Karpas-422 (cell line): ENCODE measurements around the gene TXN. TPM values are rescaled to one million over a fixed set of nuclear protein-coding genes. Genes with fewer than 3 reads are reported as not detected.
"Not testable (repeated sequence)": the region's sequence is repeated elsewhere in the genome, so short reads cannot be mapped to it uniquely, and the experiment has no call there.

ENCODE experiments used
- DNase-seq: peaks from one replicate; pipeline ENCODE4 v3.0.0-alpha.2; 2015
- H2AFZ ChIP-seq: fragments of 200-600 bp; sonication (generic); 2 replicates; pipeline ENCODE4 v1.6.1; 2014; ENCODE audit warnings: antibody characterized with exemption, low read length, mixed read lengths
- H3K27ac ChIP-seq: fragments of 200-600 bp; sonication (generic); 2 replicates; pipeline ENCODE4 v1.5.1; 2014; ENCODE audit warnings: mild to moderate bottlenecking, low read length, moderate library complexity
- H3K27me3 ChIP-seq: fragments of 200-600 bp; sonication (generic); 2 replicates; pipeline ENCODE4 v1.6.1; 2014; ENCODE audit warnings: low read length, mixed read lengths
- H3K36me3 ChIP-seq: fragments of 200-600 bp; sonication (generic); 2 replicates; pipeline ENCODE4 v1.6.1; 2014; ENCODE audit warnings: low read length, mixed read lengths; ENCODE audit not compliant: insufficient read depth
- H3K4me1 ChIP-seq: fragments of 200-600 bp; sonication (generic); 2 replicates; pipeline ENCODE4 v1.6.1; 2014; ENCODE audit warnings: mild to moderate bottlenecking, low read length, mixed read lengths
- H3K4me2 ChIP-seq: fragments of 200-600 bp; sonication (generic); 2 replicates; pipeline ENCODE4 v1.6.1; 2014; ENCODE audit warnings: low read length, low read depth, mild to moderate bottlenecking; ENCODE audit not compliant: poor library complexity, severe bottlenecking
- H3K4me3 ChIP-seq: fragments of 200-600 bp; sonication (generic); 2 replicates; pipeline ENCODE4 v1.5.1; 2014; ENCODE audit warnings: mild to moderate bottlenecking, antibody characterized with exemption, low read length, mixed read lengths
- H3K79me2 ChIP-seq: fragments of 200-600 bp; sonication (generic); 2 replicates; pipeline ENCODE4 v1.6.1; 2014; ENCODE audit warnings: mild to moderate bottlenecking, low read length, mixed read lengths
- H3K9ac ChIP-seq: fragments of 200-600 bp; sonication (generic); 2 replicates; pipeline ENCODE4 v1.6.0; 2014; ENCODE audit warnings: low read length
- H3K9me2 ChIP-seq: fragments of 200-600 bp; sonication (generic), shearing (Covaris generic); replicated peaks from 2 replicates; pipeline ENCODE4 v1.6.0; 2014; ENCODE audit warnings: mild to moderate bottlenecking, low read length, moderate library complexity; ENCODE audit not compliant: insufficient read depth
- H3K9me3 ChIP-seq: fragments of 300-700, 200-600 bp; sonication (generic); 2 replicates; pipeline ENCODE4 v1.6.1; 2014; ENCODE audit warnings: low read length, mixed read lengths
- H4K20me1 ChIP-seq: fragments of 200-600 bp; sonication (generic); 2 replicates; pipeline ENCODE4 v1.6.1; 2014; ENCODE audit warnings: mild to moderate bottlenecking, antibody characterized with exemption, low read length, low read depth; ENCODE audit not compliant: insufficient read depth
- total RNA-seq: library from RNA; depleted of rRNA; stranded (reverse); fragments of >200 nt; shearing (Covaris generic); gene quantifications from 2 replicates; pipeline ENCODE4 v1.2.3, GENCODE V29; 2014; ENCODE audit warnings: low replicate concordance

Gene TXN
- total RNA-seq, 1 experiment from 2014 or later = 292 TPM

DNA sequence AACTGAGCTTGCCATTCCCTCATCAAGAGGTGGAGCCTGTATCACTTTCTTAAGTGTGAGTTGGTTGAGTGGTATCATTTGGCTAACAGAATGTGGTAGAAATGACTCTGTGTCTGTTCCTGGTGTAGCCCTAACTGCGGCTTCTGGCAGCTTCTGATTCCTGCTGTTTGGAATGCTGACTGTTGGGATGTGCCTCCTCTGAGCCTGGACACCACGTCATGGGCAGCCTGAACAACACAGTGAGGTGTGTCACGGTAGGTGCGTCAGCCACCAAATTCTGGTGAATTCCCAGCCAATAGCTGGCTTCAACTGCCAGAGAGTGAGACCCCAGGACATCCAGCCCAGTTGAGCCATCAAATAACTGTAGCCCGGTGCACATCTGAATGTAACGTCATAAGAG lies 42.2 kb downstream of the TXN start:
- Histone ChIP-seq H3K9me2 (no peaks in the 10 kb centered on the region), H2AFZ (no peak overlapping the region), H3K9ac (no peak overlapping the region)

GRCh38 chr9:110213413-110214044 lies 42.8 kb downstream of the TXN start:
- H3K4me3 ChIP-seq = no peak overlapping the region
- H3K9ac ChIP-seq = no peak overlapping the region
- no peak for DNase-seq
- H3K27ac ChIP-seq = no peak overlapping the region
- H3K9me3 ChIP-seq = no peaks in the 10 kb centered on the region
- H2AFZ ChIP-seq = no peak overlapping the region
- no peaks in the 10 kb centered on the region for H3K79me2 ChIP-seq
- H3K4me1 ChIP-seq = no peaks in the 10 kb centered on the region
- no peaks in the 10 kb centered on the region for H3K9me2 ChIP-seq
- no peaks in the 10 kb centered on the region for H3K36me3 ChIP-seq
- no peak overlapping the region for H3K4me2 ChIP-seq
- H3K27me3 ChIP-seq = no peaks in the 10 kb centered on the region
- no peaks in the 10 kb centered on the region; the same call in 1 of the 2 replicates for H4K20me1 ChIP-seq

More for the DNA sequence above, 42.2 kb downstream of the TXN start:
- Histone ChIP-seq H3K4me2 (no peak overlapping the region), H3K4me1 (no peaks in the 10 kb centered on the region), H4K20me1 (no peaks in the 10 kb centered on the region; the same call in 1 of the 2 replicates), H3K27me3 (no peaks in the 10 kb centered on the region), H3K27ac (no peak overlapping the region), H3K4me3 (no peak overlapping the region), H3K79me2 (no peaks in the 10 kb centered on the region), H3K36me3 (no peaks in the 10 kb centered on the region), H3K9me3 (no peaks in the 10 kb centered on the region)
- no peak for DNase-seq

DNA sequence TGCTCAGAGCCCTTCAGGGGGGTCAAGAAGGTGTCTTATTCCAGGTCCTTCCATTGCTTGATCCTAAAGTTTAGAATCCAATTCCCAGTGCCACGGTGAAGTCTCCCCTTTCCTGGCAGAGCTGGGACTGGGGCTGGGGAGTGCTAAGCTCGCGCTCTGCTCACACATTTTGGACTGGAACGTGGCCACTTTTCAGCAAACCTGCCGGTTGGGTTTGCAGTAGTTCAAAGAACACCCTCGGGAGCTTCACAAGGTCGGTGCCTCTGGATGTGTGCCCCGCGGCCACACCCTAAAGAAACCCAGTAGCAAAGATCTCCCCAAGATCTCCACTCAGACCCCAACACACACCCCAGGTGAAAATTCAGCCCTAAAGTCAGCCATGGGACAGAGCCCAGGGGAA lies 48.3 kb downstream of the TXN start, which contains the start of gene C9orf152:
Gene C9orf152 (minus strand): TSS at position 129 of the 400 bp plus-strand sequence. CDS start 580 bp downstream, outside the sequence.
- DNase-seq = no peak
- no peak within 1 kb of the TSS for H3K9ac ChIP-seq
- H3K4me1 ChIP-seq = no peaks in the 10 kb centered on the region
- no peaks in the 10 kb centered on the region for H3K79me2 ChIP-seq
- no peaks in the 10 kb centered on the region for H3K27me3 ChIP-seq
- no peaks in the 10 kb centered on the region for H3K36me3 ChIP-seq
- no peak within 1 kb of the TSS for H3K4me2 ChIP-seq
- H3K9me3 ChIP-seq = no peaks in the 10 kb centered on the region
- H4K20me1 ChIP-seq = no peaks in the 10 kb centered on the region
- no peaks in the 10 kb centered on the region for H3K9me2 ChIP-seq
- H3K4me3 ChIP-seq = no peak within 1 kb of the TSS
- no peak within 1 kb of the TSS for H3K27ac ChIP-seq
- no peak within 1 kb of the TSS for H2AFZ ChIP-seq

GRCh38 chr9:110207071-110207641 lies 49.2 kb downstream of the TXN start:
- H3K4me2 ChIP-seq = no peak overlapping the region

DNA sequence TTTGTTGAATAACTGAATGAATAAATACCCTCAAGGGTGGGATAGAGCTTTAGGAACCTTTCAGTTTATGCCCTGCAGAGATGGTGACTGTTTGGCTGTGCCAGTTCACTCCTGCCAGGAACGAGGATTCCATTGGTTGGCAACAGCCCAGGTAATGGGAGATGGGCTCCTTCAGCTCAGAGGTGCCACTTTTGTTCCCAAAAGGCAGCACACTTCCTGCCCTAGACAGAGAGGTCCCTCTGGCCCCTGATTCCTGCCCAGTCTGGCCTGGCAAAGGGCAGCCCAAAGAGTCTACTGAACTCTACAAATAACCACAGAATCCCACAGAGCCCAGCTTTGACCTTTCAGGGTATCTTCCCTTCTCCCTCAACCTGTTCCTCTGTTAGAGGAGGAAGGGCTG lies 49.9 kb downstream of the TXN start:
- Histone ChIP-seq H2AFZ (no peak overlapping the region), H3K4me2 (no peak overlapping the region), H3K4me3 (no peak overlapping the region), H3K79me2 (no peaks in the 10 kb centered on the region), H3K9me2 (no peaks in the 10 kb centered on the region), H3K27ac (no peak overlapping the region), H3K27me3 (no peaks in the 10 kb centered on the region), H3K9ac (no peak overlapping the region), H3K9me3 (no peaks in the 10 kb centered on the region), H3K4me1 (no peaks in the 10 kb centered on the region), H4K20me1 (no peaks in the 10 kb centered on the region), H3K36me3 (no peaks in the 10 kb centered on the region)
- DNase-seq = peak; percentile 2

More at GRCh38 chr9:110207071-110207641, 49.2 kb downstream of the TXN start:
- H3K4me1 ChIP-seq = no peaks in the 10 kb centered on the region
- H3K4me3 ChIP-seq = no peak overlapping the region
- H3K27me3 ChIP-seq = no peaks in the 10 kb centered on the region
- no peak overlapping the region for H3K9ac ChIP-seq
- no peaks in the 10 kb centered on the region for H3K9me3 ChIP-seq
- H3K36me3 ChIP-seq = no peaks in the 10 kb centered on the region
- DNase-seq = peak; percentile 37
- no peaks in the 10 kb centered on the region for H3K9me2 ChIP-seq
- no peak overlapping the region for H3K27ac ChIP-seq
- H4K20me1 ChIP-seq = no peaks in the 10 kb centered on the region
- H3K79me2 ChIP-seq = no peaks in the 10 kb centered on the region
- H2AFZ ChIP-seq = no peak overlapping the region

GRCh38 chr9:110205612-110206011 lies 50.7 kb downstream of the TXN start:
- not testable (repeated sequence) for DNase-seq, H3K9me3 ChIP-seq, H3K9me2 ChIP-seq, H3K4me3 ChIP-seq, H3K27ac ChIP-seq, H3K79me2 ChIP-seq, H3K9ac ChIP-seq, H3K4me1 ChIP-seq, H3K4me2 ChIP-seq, H3K27me3 ChIP-seq, H4K20me1 ChIP-seq, H3K36me3 ChIP-seq, H2AFZ ChIP-seq

- H3K9me3 ChIP-seq = no peaks in the 10 kb centered on the region
- H3K27ac ChIP-seq = no peak overlapping the region
- no peaks in the 10 kb centered on the region for H3K36me3 ChIP-seq
- no peak overlapping the region for H3K9ac ChIP-seq
- no peaks in the 10 kb centered on the region for H3K79me2 ChIP-seq
- H3K27me3 ChIP-seq = no peaks in the 10 kb centered on the region
- no peaks in the 10 kb centered on the region for H4K20me1 ChIP-seq
- H2AFZ ChIP-seq = no peak overlapping the region
- DNase-seq = no peak
- H3K4me3 ChIP-seq = no peak overlapping the region
- H3K9me2 ChIP-seq = no peaks in the 10 kb centered on the region
- no peaks in the 10 kb centered on the region for H3K4me1 ChIP-seq
- no peak overlapping the region for H3K4me2 ChIP-seq
Measured at GRCh38 chr9:110202232-110202631, 54.1 kb downstream of the TXN start.

- Histone ChIP-seq H3K4me2 (no peak overlapping the region), H3K9me2 (no peaks in the 10 kb centered on the region), H3K79me2 (no peaks in the 10 kb centered on the region)
Measured at GRCh38 chr9:110199643-110200042, 56.7 kb downstream of the TXN start.

More at GRCh38 chr9:110199643-110200042, 56.7 kb downstream of the TXN start:
- H3K4me1 ChIP-seq = no peaks in the 10 kb centered on the region
- H3K9ac ChIP-seq = no peak overlapping the region
- H3K27ac ChIP-seq = no peak overlapping the region
- no peak overlapping the region for H2AFZ ChIP-seq
- H3K36me3 ChIP-seq = no peaks in the 10 kb centered on the region
- no peaks in the 10 kb centered on the region for H3K9me3 ChIP-seq
- no peaks in the 10 kb centered on the region for H3K27me3 ChIP-seq
- no peak overlapping the region for H3K4me3 ChIP-seq
- DNase-seq = no peak
- no peaks in the 10 kb centered on the region for H4K20me1 ChIP-seq
